Femur (tissue), 1 donor: Measurements from ENCODE around the gene MUS81.
"Not testable (repeated sequence)": the region's sequence is repeated elsewhere in the genome, so short reads cannot be mapped to it uniquely, and the experiment has no call there.

Source experiments
- DNase-seq: peaks from one replicate; pipeline ENCODE4 v3.0.0-alpha.2; 2017

MUS81 gene

GRCh38 chr11:65880027-65880426 is 19.8 kb downstream of the MUS81 start:
- DNase-seq = no peak

GRCh38 chr11:65880844-65881421 is 20.7 kb downstream of the MUS81 start:
- DNase-seq = no peak

- DNase-seq = no peak
Observed at GRCh38 chr11:65882120-65883057, 22.2 kb downstream of the MUS81 start.

- no peak for DNase-seq
Observed at GRCh38 chr11:65883058-65883761, 23.0 kb downstream of the MUS81 start.

- DNase-seq = no peak
Observed at GRCh38 chr11:65883786-65884715, 23.8 kb downstream of the MUS81 start.

GRCh38 chr11:65884716-65885092 is 24.5 kb downstream of the MUS81 start:
- DNase-seq = peak; percentile 84

GRCh38 chr11:65885231-65885630 is 25.0 kb downstream of the MUS81 start:
- no peak for DNase-seq

- no peak for DNase-seq
Observed at GRCh38 chr11:65885808-65886536, 25.7 kb downstream of the MUS81 start.

GRCh38 chr11:65886826-65887722 is 26.8 kb downstream of the MUS81 start:
- DNase-seq = no peak

GRCh38 chr11:65887723-65888162 is 27.5 kb downstream of the MUS81 start:
- no peak for DNase-seq

- peak; percentile 99 for DNase-seq
Observed at GRCh38 chr11:65888163-65888814, 28.1 kb downstream of the MUS81 start, which contains the start of gene FIBP. FIBP (minus strand) TSS chr11:65888471; CDS start chr11:65888418, 53 bp downstream.

GRCh38 chr11:65890324-65891218 is 30.3 kb downstream of the MUS81 start, which contains the start of gene CCDC85B:
CCDC85B (plus strand) TSS chr11:65890673; CDS start chr11:65890784, 111 bp downstream.
- DNase-seq = peak; percentile 98

GRCh38 chr11:65891219-65892136 is 31.2 kb downstream of the MUS81 start:
- no peak for DNase-seq

- not testable (repeated sequence) for DNase-seq
Observed at GRCh38 chr11:65892137-65892540, 31.9 kb downstream of the MUS81 start.

- no peak for DNase-seq
Observed at GRCh38 chr11:65892661-65893317, 32.6 kb downstream of the MUS81 start.

- DNase-seq = no peak
Observed at GRCh38 chr11:65894034-65894591, 33.9 kb downstream of the MUS81 start.
